PC-9 (cell line): ENCODE measurements around the gene MTG2. TPM values are rescaled to one million over a fixed set of nuclear protein-coding genes. Genes with fewer than 3 reads are reported as not detected.

Source experiments
- BruUV-seq: library from RNA; stranded (reverse); fragments of 400-500 nt; replicated peaks from 2 replicates; lab custom pipeline; 2021; lab: Mats Ljungman, UMichigan
- CTCF ChIA-PET: fragments of 300-600 bp; sonication (Branson Sonifier 250); formaldehyde crosslinking; loops from one replicate; lab custom pipeline; 2022; ENCODE audit warnings: antibody characterized with exemption; lab: Charles Lee
- POLR2A ChIA-PET: fragments of 300-600 bp; sonication (Branson Sonifier 250); formaldehyde crosslinking; loops from one replicate; lab custom pipeline; 2022; ENCODE audit warnings: antibody characterized with exemption; ENCODE audit not compliant: unreplicated experiment; lab: Charles Lee
- DNase-seq, 2 experiments: peaks; one replicate each; pipeline versions ENCODE4 v3.0.0 to v3.0.0-alpha.2; 2015 to 2022; ENCODE audit warnings: mixed read lengths in 1 of 2
- H2AFZ ChIP-seq: fragments of 200-600 bp; sonication (generic); 2 replicates; pipeline ENCODE4 v1.8.1; 2017; ENCODE audit warnings: antibody characterized with exemption
- H3F3A ChIP-seq: fragments of 200-600 bp; sonication (generic); 2 replicates; pipeline ENCODE4 v1.8.1; 2017; ENCODE audit warnings: antibody characterized with exemption, mild to moderate bottlenecking, low read depth; ENCODE audit not compliant: insufficient read depth
- H3K27ac ChIP-seq: fragments of 200-600 bp; sonication (generic); 2 replicates; pipeline ENCODE4 v1.6.1; 2016; ENCODE audit warnings: mixed run types
- H3K27me3 ChIP-seq: fragments of 200-600 bp; sonication (generic); 2 replicates; pipeline ENCODE4 v1.6.1; 2016; ENCODE audit warnings: low read depth, mixed run types; ENCODE audit not compliant: insufficient read depth
- H3K36me3 ChIP-seq: fragments of 200-600 bp; sonication (generic); 2 replicates; pipeline ENCODE4 v1.6.1; 2016; ENCODE audit warnings: low read depth, mixed run types
- H3K4me1 ChIP-seq: fragments of 200-600 bp; sonication (generic); replicated peaks from 2 replicates; pipeline ENCODE4 v1.6.1; 2016; ENCODE audit warnings: mixed run types; ENCODE audit not compliant: insufficient read depth
- H3K4me2 ChIP-seq: fragments of 200-600 bp; sonication (generic); 2 replicates; pipeline ENCODE4 v1.6.1; 2017; ENCODE audit warnings: mixed run types
- H3K4me3 ChIP-seq: fragments of 200-600 bp; sonication (generic); 2 replicates; pipeline ENCODE4 v1.6.1; 2016; ENCODE audit warnings: mixed run types
- H3K79me2 ChIP-seq: fragments of 200-600 bp; sonication (generic); 2 replicates; pipeline ENCODE4 v1.6.1; 2017; ENCODE audit warnings: low read depth, mixed run types
- H3K9me2 ChIP-seq: fragments of 200-600 bp; sonication (generic); 2 replicates; pipeline ENCODE4 v1.8.1; 2017; ENCODE audit warnings: mild to moderate bottlenecking; ENCODE audit not compliant: insufficient read depth
- H3K9me3 ChIP-seq: fragments of 200-600 bp; sonication (generic); 2 replicates; pipeline ENCODE4 v1.8.1; 2016; ENCODE audit warnings: low read depth; ENCODE audit not compliant: insufficient read depth
- H4K20me1 ChIP-seq: fragments of 200-600 bp; sonication (generic); 2 replicates; pipeline ENCODE4 v1.8.1; 2017; ENCODE audit not compliant: insufficient read depth
- CTCF ChIP-seq: fragments of 200-600 bp; sonication (generic); conservative IDR thresholded peaks from 2 replicates; pipeline ENCODE4 v1.6.1; 2017; ENCODE audit warnings: mixed run types, antibody characterized with exemption, mild to moderate bottlenecking, moderate library complexity
- EZH2 ChIP-seq: fragments of 200-600 bp; sonication (generic); IDR thresholded peaks from 2 replicates; pipeline ENCODE4 v1.8.0; 2017; ENCODE audit warnings: antibody characterized with exemption, low read depth
- intact Hi-C: fragments of 100-400 bp; cut with micrococcal nuclease; formaldehyde crosslinking; loops from one replicate; pipeline ENCODE4 v1.10.0; 2022; ENCODE audit not compliant: unreplicated experiment
- total RNA-seq: library from RNA; stranded (reverse); gene quantifications from 2 replicates; pipeline ENCODE4 v1.2.3, GENCODE V29; 2021

The MTG2 gene
- total RNA-seq, 1 experiment from 2014 or later: 58.1 TPM

GRCh38 chr20:62156254-62156556, 26.6 kb upstream of the MTG2 start:
- intact Hi-C loops: no loop called here
- TF ChIP-seq CTCF: no peak
- no peak for TF ChIP-seq EZH2
- Histone ChIP-seq H4K20me1 (peaks cover 53% of the 10 kb centered on the region), H3K4me2 (no peak overlapping the region), H3K27ac (no peak overlapping the region), H3K4me1 (peaks cover 43% of the 10 kb centered on the region), H3K27me3 (no peaks in the 10 kb centered on the region), H3K4me3 (no peak overlapping the region), H3K9me2 (no peaks in the 10 kb centered on the region), H2AFZ (no peak overlapping the region), H3K9me3 (no peaks in the 10 kb centered on the region), H3K36me3 (peaks cover 9% of the 10 kb centered on the region; the same call in 1 of the 2 replicates), H3F3A (peaks cover 35% of the 10 kb centered on the region), H3K79me2 (peaks cover 74% of the 10 kb centered on the region)
- BruUV-seq: no TSS peak
- no peak for DNase-seq
- ChIA-PET CTCF (interaction anchor here (0.5 kb wide), 1 partner anchor 137 kb away, joined by 3 read pairs; no protein-coding TSS in a partner anchor), POLR2A (interaction anchor here (0.7 kb wide), 1 partner anchor 1738 kb away, joined by 3 read pairs; no protein-coding TSS in a partner anchor)

GRCh38 chr20:62156592-62157386, 26.0 kb upstream of the MTG2 start:
- Histone ChIP-seq H2AFZ (no peak overlapping the region), H3K4me1 (peaks cover 43% of the 10 kb centered on the region), H3K36me3 (peaks cover 13% of the 10 kb centered on the region; the same call in 1 of the 2 replicates), H3F3A (peaks cover 35% of the 10 kb centered on the region), H3K4me3 (no peak overlapping the region), H3K9me2 (no peaks in the 10 kb centered on the region), H3K27me3 (no peaks in the 10 kb centered on the region), H3K79me2 (peaks cover 69% of the 10 kb centered on the region), H3K27ac (no peak overlapping the region), H3K9me3 (no peaks in the 10 kb centered on the region), H3K4me2 (no peak overlapping the region), H4K20me1 (peaks cover 58% of the 10 kb centered on the region)
- no TSS peak for BruUV-seq
- POLR2A ChIA-PET: interaction anchor here (0.7 kb wide), 1 partner anchor 1738 kb away, joined by 3 read pairs; no protein-coding TSS in a partner anchor
- peak in 1 of 2 experiments; percentile 35 for DNase-seq
- intact Hi-C loops: no loop called here
- TF ChIP-seq CTCF: peak; percentile 68
- TF ChIP-seq EZH2: no peak
- CTCF ChIA-PET: interaction anchor here (0.5 kb wide), 1 partner anchor 137 kb away, joined by 3 read pairs; no protein-coding TSS in a partner anchor

GRCh38 chr20:62157387-62158087, 25.3 kb upstream of the MTG2 start:
- H3K4me1 ChIP-seq: peaks cover 43% of the 10 kb centered on the region
- intact Hi-C loops: no loop called here
- no peak overlapping the region for H3K4me2 ChIP-seq

More at GRCh38 chr20:62157387-62158087, 25.3 kb upstream of the MTG2 start:
- Histone ChIP-seq H3K9me3 (no peaks in the 10 kb centered on the region), H3K4me3 (no peak overlapping the region), H3K27me3 (no peaks in the 10 kb centered on the region), H3F3A (peaks cover 35% of the 10 kb centered on the region), H3K36me3 (peaks cover 17% of the 10 kb centered on the region; the same call in 1 of the 2 replicates), H4K20me1 (peaks cover 59% of the 10 kb centered on the region), H2AFZ (no peak overlapping the region), H3K9me2 (no peaks in the 10 kb centered on the region), H3K79me2 (peaks cover 62% of the 10 kb centered on the region), H3K27ac (no peak overlapping the region)
- DNase-seq: no peak
- POLR2A ChIA-PET: no interaction called here
- CTCF ChIA-PET: no interaction called here
- TF ChIP-seq EZH2 (no peak), CTCF (no peak)
- no TSS peak for BruUV-seq
